Subcutaneous adipose tissue (tissue), 4 donors: ENCODE data around the gene FAM3C. TPM values are rescaled to one million over a fixed set of nuclear protein-coding genes. Genes with fewer than 3 reads are reported as not detected.

Experiments
- total RNA-seq, 4 donors: library from RNA; depleted of rRNA; stranded (reverse); fragments of >200 nt; gene quantifications; one replicate each; pipeline ENCODE4 v1.1.0, GENCODE V29; 2016
- TF ChIP-seq, protein P1 (sequence below): fragments of 450-650 bp; IDR thresholded peaks from one replicate; pipeline ENCODE4 v1.5.1; 2016; ENCODE audit warnings: low read depth, mild to moderate bottlenecking, control low read depth, antibody characterized with exemption, moderate library complexity

Gene FAM3C
- total RNA-seq, result 10 to 100 TPM; 29.6 to 54.0 (median 41.1) TPM

DNA sequence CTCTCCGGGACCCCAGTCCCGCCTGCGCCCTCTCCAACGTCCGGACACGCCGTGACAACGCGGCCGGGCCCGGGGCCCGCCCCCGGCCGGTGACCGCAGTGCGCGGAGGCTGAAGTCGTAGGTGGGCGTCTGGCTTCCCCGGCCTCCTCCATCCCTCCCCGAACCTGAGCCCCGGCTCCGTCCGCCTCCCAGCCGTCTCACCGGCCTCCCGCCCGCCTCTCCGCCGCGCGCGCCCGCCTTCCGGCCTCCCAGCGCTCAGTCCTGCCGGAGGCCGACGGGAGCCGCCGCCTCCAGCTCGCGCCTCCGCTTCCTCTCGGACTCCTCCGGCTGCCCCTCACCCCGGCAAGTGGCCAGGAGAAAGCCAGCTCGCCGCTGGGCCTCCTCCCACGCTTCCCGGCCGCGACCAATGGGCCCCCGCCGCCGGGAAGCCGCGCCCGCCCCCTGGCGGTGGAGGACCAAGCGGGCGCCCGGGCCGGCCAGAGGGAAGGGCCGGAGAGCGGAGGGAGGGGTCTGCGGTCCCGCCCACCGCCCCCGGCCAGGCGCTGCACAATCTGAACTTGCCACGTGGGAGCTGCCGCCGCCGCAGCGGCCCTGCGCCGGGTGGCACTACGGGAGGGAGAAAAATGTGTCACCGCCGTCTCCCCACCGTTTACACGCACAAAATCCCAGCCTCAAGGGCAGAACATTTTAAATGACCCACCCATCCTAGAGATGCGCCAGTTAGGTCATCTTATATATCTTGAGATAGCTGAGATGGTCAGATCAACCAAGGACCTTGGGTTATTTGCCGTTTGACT is at the start of gene FAM3C:
Gene FAM3C, minus strand, starts transcription at position 348 of the 797 bp plus-strand sequence. CDS start 13,339 bp downstream, outside the sequence.
- TF ChIP-seq, protein P1, sequence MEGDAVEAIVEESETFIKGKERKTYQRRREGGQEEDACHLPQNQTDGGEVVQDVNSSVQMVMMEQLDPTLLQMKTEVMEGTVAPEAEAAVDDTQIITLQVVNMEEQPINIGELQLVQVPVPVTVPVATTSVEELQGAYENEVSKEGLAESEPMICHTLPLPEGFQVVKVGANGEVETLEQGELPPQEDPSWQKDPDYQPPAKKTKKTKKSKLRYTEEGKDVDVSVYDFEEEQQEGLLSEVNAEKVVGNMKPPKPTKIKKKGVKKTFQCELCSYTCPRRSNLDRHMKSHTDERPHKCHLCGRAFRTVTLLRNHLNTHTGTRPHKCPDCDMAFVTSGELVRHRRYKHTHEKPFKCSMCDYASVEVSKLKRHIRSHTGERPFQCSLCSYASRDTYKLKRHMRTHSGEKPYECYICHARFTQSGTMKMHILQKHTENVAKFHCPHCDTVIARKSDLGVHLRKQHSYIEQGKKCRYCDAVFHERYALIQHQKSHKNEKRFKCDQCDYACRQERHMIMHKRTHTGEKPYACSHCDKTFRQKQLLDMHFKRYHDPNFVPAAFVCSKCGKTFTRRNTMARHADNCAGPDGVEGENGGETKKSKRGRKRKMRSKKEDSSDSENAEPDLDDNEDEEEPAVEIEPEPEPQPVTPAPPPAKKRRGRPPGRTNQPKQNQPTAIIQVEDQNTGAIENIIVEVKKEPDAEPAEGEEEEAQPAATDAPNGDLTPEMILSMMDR, result no peak

GRCh38 chr7:121442845-121443244 is 46.7 kb upstream of the FAM3C start:
- TF ChIP-seq, protein P1, result no peak

GRCh38 chr7:121440857-121441503 is 44.9 kb upstream of the FAM3C start:
- TF ChIP-seq, protein P1, result no peak

DNA sequence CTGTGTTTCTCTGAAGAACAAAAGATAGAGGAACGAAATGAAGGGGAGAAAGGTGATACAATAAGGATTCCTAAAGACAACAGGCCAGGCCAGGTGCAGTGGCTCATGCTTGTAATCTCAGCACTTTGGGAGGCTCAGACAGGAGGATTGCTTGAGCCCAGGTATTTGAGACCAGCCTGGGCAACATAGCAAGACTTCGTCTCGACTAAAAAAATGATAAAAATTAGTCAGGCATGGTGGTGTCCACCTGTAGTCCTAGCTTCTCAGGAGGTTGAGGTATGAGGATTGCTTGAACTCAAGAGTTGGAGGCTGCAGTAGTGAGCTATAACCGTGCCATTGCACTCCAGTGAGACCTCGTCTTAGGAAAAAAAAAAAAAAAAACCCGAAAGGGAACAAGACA is 41.4 kb upstream of the FAM3C start:
- TF ChIP-seq, protein P1, result no peak

GRCh38 chr7:121436688-121437087 is 40.6 kb upstream of the FAM3C start:
- TF ChIP-seq, protein P1, result no peak

- TF ChIP-seq, protein P1, result no peak
Observed at GRCh38 chr7:121436136-121436535, 40.0 kb upstream of the FAM3C start.

DNA sequence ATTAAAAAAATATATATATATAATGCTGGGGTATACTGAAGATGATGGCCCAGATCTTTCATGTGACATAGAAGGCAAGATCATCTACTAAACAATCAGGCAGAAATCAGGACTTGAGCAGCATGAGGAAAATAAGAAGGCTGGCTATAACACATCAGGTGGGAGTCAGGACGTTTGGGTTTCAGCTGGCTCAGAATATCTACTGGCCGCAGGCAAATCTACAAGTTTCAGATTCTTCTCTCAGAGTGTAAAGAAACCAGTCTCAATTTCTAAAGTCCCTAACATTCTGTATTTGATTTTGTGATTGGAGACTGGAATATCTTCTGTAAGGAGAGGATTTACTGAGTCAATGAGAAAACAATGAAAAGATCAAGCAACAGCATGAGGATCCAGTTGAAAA is 37.7 kb upstream of the FAM3C start:
- TF ChIP-seq, protein P1, result no peak
